OCI-LY1 (cell line): ENCODE results near the gene CDC37.

Experiments
- EZH2 ChIP-seq: fragments of 200-600 bp; sonication (generic), shearing (Covaris generic); IDR thresholded peaks from 2 replicates; pipeline ENCODE4 v1.8.0; 2017; ENCODE audit warnings: borderline replicate concordance, mixed run types, mild to moderate bottlenecking, antibody characterized with exemption, low read length, moderate library complexity, mixed read lengths
- TF ChIP-seq, protein P1 (sequence below): fragments of 200-600 bp; sonication (generic), shearing (Covaris generic); IDR thresholded peaks from 2 replicates; pipeline ENCODE4 v1.5.1; 2017; ENCODE audit warnings: mild to moderate bottlenecking, antibody characterized with exemption, low read length, moderate library complexity, mixed read lengths

DNA sequence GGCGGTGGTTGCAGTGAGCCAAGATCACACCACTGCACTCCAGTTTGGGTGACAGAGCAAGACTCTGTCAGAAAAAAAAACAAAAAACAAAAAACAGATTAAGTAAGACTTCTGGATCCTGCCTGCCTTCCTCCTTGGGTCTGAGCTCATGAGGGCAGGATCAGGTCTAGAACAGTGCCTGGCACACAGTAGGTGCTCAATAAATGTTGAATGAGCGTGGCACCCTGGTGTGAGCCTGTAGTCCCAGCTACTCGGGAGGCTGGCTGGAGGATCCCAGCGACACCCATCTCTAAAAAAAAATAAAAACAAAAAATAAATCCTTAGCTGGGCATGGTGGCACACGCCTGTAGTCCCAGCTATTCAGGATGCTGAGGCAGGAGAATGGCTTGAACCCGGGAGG lies 2.8 kb upstream of the CDC37 start:
- TF ChIP-seq, protein P1, sequence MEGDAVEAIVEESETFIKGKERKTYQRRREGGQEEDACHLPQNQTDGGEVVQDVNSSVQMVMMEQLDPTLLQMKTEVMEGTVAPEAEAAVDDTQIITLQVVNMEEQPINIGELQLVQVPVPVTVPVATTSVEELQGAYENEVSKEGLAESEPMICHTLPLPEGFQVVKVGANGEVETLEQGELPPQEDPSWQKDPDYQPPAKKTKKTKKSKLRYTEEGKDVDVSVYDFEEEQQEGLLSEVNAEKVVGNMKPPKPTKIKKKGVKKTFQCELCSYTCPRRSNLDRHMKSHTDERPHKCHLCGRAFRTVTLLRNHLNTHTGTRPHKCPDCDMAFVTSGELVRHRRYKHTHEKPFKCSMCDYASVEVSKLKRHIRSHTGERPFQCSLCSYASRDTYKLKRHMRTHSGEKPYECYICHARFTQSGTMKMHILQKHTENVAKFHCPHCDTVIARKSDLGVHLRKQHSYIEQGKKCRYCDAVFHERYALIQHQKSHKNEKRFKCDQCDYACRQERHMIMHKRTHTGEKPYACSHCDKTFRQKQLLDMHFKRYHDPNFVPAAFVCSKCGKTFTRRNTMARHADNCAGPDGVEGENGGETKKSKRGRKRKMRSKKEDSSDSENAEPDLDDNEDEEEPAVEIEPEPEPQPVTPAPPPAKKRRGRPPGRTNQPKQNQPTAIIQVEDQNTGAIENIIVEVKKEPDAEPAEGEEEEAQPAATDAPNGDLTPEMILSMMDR = no peak
- TF ChIP-seq EZH2 = no peak
